Fibroblast of villous mesenchyme (primary cell): Measurements from ENCODE around the gene TECTA. TPM values are rescaled to one million over a fixed set of nuclear protein-coding genes. Genes with fewer than 3 reads are reported as not detected.

Experiments used
- DNase-seq: peaks from one replicate; pipeline ENCODE4 v3.0.0-alpha.2; 2010; ENCODE audit warnings: low read depth
- H3K4me3 ChIP-seq: 2 replicates; pipeline ENCODE4 v1.5.1; 2011; ENCODE audit warnings: low read depth, mild to moderate bottlenecking, low read length
- total RNA-seq: library from RNA; depleted of rRNA; stranded (reverse); fragments of >200 nt; gene quantifications from 2 replicates; pipeline ENCODE4 v1.2.3, GENCODE V29; 2012
- TF ChIP-seq, protein P1 (sequence below): IDR thresholded peaks from 2 replicates; pipeline ENCODE4 v1.5.1; 2012; ENCODE audit warnings: low read depth, mild to moderate bottlenecking, low read length; ENCODE audit not compliant: insufficient read depth

TECTA gene
- total RNA-seq, 1 donor = under 0.01 TPM

DNA sequence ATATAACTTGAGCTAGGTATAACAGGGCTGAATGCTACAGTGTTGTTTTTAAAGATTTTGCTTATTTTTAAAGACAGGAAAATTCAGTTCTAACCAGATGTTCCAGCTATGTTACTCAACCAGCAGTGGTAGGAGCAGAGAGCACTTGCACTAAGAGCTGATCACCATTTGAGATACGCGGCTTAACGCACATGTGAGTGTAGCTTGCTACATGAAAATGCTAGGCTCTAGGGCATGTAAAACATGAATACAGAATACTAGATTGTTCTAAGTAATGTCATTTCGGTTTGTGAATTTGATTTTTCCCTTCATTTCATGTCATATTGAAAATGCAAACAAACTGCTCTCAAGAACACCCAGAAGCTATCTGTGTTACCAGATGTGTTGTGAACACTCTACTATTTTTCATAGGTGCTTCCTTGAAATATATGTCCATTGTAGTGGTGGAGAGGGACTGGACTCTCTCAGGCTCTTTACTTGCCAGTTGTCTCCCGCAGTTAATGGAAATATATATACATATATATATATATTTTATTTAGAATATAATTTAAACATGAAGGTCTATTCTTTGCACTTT, 10.8 kb upstream of the TECTA start:
- no peak for DNase-seq
- TF ChIP-seq, protein P1, sequence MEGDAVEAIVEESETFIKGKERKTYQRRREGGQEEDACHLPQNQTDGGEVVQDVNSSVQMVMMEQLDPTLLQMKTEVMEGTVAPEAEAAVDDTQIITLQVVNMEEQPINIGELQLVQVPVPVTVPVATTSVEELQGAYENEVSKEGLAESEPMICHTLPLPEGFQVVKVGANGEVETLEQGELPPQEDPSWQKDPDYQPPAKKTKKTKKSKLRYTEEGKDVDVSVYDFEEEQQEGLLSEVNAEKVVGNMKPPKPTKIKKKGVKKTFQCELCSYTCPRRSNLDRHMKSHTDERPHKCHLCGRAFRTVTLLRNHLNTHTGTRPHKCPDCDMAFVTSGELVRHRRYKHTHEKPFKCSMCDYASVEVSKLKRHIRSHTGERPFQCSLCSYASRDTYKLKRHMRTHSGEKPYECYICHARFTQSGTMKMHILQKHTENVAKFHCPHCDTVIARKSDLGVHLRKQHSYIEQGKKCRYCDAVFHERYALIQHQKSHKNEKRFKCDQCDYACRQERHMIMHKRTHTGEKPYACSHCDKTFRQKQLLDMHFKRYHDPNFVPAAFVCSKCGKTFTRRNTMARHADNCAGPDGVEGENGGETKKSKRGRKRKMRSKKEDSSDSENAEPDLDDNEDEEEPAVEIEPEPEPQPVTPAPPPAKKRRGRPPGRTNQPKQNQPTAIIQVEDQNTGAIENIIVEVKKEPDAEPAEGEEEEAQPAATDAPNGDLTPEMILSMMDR = no peak
- H3K4me3 ChIP-seq = no peak overlapping the region

DNA sequence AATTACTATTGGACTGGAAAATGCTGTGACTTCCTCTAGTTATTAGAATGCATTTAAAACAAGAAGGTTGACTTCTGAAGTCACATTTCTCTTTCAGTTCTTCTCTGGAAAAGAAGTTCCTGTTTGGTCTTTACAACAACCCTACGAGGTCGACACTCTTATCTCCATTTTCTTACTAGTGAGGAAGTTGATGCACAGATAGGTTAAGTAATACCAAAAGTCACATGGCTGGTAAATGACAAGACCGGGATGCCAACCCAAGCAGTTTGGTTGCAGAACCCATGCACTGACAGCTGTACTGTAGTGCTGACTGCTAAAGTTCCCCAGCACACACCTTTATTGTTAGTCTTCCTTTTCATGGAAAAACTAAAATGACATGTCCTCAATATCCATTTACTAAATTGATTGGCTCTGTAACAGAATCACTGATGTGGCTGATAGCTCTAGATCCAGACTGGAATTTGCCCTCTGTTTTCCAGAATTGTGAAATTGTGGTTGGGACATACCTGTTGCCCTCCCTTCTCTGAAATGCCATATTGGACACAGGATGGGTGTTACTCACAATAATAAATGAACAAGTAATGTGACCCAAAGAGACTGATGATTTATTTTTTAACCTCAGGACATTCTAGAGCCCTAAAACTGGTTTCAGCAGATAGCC, 9.4 kb upstream of the TECTA start:
- TF ChIP-seq, protein P1 = no peak
- no peak for DNase-seq
- no peak overlapping the region for H3K4me3 ChIP-seq

DNA sequence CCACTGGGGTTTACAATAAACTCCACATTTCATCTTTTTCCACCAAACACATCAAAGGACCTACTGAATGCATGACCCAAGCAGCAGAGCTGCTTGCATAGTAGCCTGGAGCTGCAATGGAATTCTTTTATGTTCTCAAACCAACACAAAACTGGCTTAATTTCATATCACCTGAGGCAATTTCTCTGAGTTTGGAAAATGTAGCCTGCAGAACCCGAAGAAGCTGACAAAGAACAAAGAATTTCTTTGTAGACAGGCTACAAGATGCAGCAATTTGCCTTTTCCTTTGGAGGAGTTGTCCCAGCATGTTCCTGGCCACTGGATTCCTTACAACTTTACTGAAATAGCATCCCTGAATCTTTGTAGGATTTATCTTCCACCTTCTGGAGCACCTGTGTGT, 5.5 kb upstream of the TECTA start:
- no peak overlapping the region for H3K4me3 ChIP-seq
- TF ChIP-seq, protein P1 = no peak
- DNase-seq = no peak

DNA sequence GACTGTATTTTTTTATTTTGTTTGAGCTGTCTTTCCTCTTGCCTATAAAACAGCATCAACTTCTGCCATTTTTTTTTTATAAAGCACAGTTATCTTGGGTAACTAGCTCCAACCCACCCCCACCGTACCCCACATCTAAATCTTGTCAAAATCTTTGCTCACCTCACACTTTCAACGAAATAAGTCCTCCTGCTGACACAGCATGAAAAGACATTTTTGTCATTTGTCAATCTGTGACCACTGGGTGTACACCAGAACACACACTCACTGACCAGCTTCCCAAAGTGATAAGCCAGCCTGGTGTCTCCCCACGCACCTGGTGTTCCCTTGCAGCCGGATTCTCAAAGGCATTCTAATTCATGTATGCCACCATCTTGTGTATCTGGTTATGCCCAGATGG, 1.7 kb upstream of the TECTA start:
- TF ChIP-seq, protein P1 = no peak
- no peak for DNase-seq
- no peak overlapping the region for H3K4me3 ChIP-seq

DNA sequence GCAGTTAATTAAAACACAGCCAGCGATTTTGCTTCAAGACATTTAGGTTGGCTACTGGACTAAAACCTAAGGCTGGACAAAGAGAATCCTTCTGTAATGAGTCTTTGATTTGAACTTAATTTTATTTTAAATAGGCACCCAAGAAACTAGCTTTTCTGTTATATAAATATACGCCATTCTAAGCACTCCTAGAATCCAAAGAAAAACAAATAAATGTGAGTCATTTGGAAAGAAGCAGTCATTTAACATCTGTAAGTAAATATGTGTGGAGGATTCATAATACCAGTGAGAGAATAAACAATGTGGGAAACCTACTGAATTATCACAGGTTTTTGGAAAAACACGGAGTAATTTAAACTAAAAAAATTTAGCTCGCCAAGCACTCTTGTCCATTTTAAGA, 1.2 kb upstream of the TECTA start:
- TF ChIP-seq, protein P1 = no peak
- no peak overlapping the region for H3K4me3 ChIP-seq
- DNase-seq = peak; percentile 40

DNA sequence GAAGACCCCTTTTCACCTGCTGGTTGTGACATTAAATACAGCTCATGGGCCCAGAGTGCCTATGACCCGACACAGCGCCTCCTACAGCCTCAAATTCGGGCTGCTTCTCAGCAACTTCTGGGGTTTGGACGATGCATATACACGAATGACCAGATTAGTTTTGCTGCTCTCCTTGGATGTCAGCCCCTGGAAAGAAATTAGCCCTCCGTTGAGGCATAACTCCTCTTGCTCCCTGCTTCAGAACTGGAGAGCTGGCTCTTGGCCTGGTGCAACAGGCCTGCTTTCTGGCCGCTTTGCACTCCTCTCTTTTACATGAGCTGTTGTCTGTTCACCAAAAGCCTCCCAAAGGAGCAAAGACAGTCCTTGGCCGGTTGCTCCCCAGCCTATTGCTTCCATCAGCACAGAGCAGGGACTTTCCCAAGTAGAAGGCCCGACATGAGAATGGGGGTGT, 3.3 kb downstream of the TECTA start:
- no peak overlapping the region for H3K4me3 ChIP-seq
- no peak for DNase-seq
- TF ChIP-seq, protein P1 = no peak
